K562 (cell line): ENCODE data around the gene TMF1. TPM values are rescaled to one million over a fixed set of nuclear protein-coding genes. Genes with fewer than 3 reads are reported as not detected.
A peak's percentile ranks its signal among the peaks of the same experiment; 100 is the strongest.

Source experiments
- ARHGAP35 ChIP-seq: fragments of 450-650 bp; IDR thresholded peaks from 2 replicates; pipeline ENCODE4 v1.6.1; 2018; ENCODE audit not compliant: partially characterized antibody
- ARID1B ChIP-seq: fragments of 450-650 bp; IDR thresholded peaks from 2 replicates; pipeline ENCODE4 v1.6.1; 2016; ENCODE audit warnings: antibody characterized with exemption, mild to moderate bottlenecking, inconsistent platforms
- ATF6 ChIP-seq: sonication (generic); formaldehyde crosslinking; IDR thresholded peaks from 2 replicates; pipeline ENCODE4 v1.4.0; 2020; ENCODE audit warnings: mild to moderate bottlenecking, missing genetic modification reagents
- BCLAF1 ChIP-seq, 2 experiments: fragments of 450-650 bp in 1 of 2; IDR thresholded peaks; 2 replicates each; pipeline ENCODE4 v1.6.1; 2011 to 2017; ENCODE audit warnings: low read depth in 2 of 2, antibody characterized with exemption in 1 of 2, borderline replicate concordance in 1 of 2, low read length in 1 of 2, mild to moderate bottlenecking in 1 of 2, mixed read lengths in 1 of 2; ENCODE audit not compliant: control insufficient read depth in 1 of 2
- CGGBP1 ChIP-seq: fragments of 250-450 bp; sonication (Bioruptor Pico); IDR thresholded peaks from 2 replicates; pipeline ENCODE4 v1.9.0; 2021; ENCODE audit warnings: mild to moderate bottlenecking
- CXXC5 ChIP-seq: fragments of 250-450 bp; sonication (Bioruptor Pico); IDR thresholded peaks from 2 replicates; pipeline ENCODE4 v1.8.0; 2022; ENCODE audit warnings: inconsistent platforms, mild to moderate bottlenecking, moderate library complexity
- HBP1 ChIP-seq: fragments of 450-650 bp; formaldehyde crosslinking; IDR thresholded peaks from 2 replicates; pipeline ENCODE4 v1.4.0; 2022; ENCODE audit warnings: missing genetic modification characterization
- LCOR ChIP-seq: sonication (generic); formaldehyde crosslinking; IDR thresholded peaks from 2 replicates; pipeline ENCODE4 v1.8.0; 2022; ENCODE audit warnings: mild to moderate bottlenecking, missing genetic modification reagents
- LEF1 ChIP-seq: fragments of 450-650 bp; IDR thresholded peaks from 2 replicates; pipeline ENCODE4 v1.6.1; 2016; ENCODE audit warnings: mild to moderate bottlenecking
- MLX ChIP-seq, 2 experiments: fragments of 450-650 bp in 1 of 2; sonication (generic) in 1 of 2; formaldehyde crosslinking; conservative IDR thresholded peaks; 2 replicates each; pipeline versions ENCODE4 v1.4.0 to v1.8.1; 2020 to 2022; ENCODE audit warnings: mild to moderate bottlenecking in 1 of 2, missing genetic modification reagents in 1 of 2
- MTF1 ChIP-seq: fragments of 250-450 bp; sonication (Bioruptor Pico); IDR thresholded peaks from 2 replicates; pipeline ENCODE4 v1.9.0; 2021; ENCODE audit warnings: moderate library complexity, mild to moderate bottlenecking, inconsistent platforms, borderline replicate concordance
- NUFIP1 ChIP-seq: fragments of 450-650 bp; IDR thresholded peaks from 2 replicates; pipeline ENCODE4 v1.6.1; 2018; ENCODE audit not compliant: partially characterized antibody
- PPARD ChIP-seq: fragments of 250-450 bp; sonication (Bioruptor Pico); IDR thresholded peaks from 2 replicates; pipeline ENCODE4 v1.8.0; 2022; ENCODE audit warnings: inconsistent platforms, mild to moderate bottlenecking, moderate library complexity
- PRMT5 ChIP-seq: sonication (generic); formaldehyde crosslinking; IDR thresholded peaks from 2 replicates; pipeline ENCODE4 v1.5.0; 2020; ENCODE audit warnings: missing genetic modification reagents
- SNIP1 ChIP-seq: fragments of 450-650 bp; IDR thresholded peaks from 2 replicates; pipeline ENCODE4 v1.7.1; 2017; ENCODE audit warnings: low read depth, mild to moderate bottlenecking
- TRIM25 ChIP-seq: fragments of 450-650 bp; IDR thresholded peaks from 2 replicates; pipeline ENCODE4 v1.7.0; 2016; ENCODE audit warnings: borderline replicate concordance
- ZNF311 ChIP-seq: fragments of 250-450 bp; sonication (Bioruptor Pico); IDR thresholded peaks from 2 replicates; pipeline ENCODE4 v1.4.0; 2020; ENCODE audit warnings: mild to moderate bottlenecking, moderate library complexity
- ZNF551 ChIP-seq: fragments of 250-450 bp; sonication (Bioruptor Pico); IDR thresholded peaks from 2 replicates; pipeline ENCODE4 v1.5.0; 2021; ENCODE audit warnings: mild to moderate bottlenecking, moderate library complexity
- polyA plus RNA-seq, 8 experiments: library from polyadenylated mRNA; depleted of rRNA in 4 of 8; stranded (reverse) in 5 of 8; unstranded in 3 of 8; fragments of >200 nt; fragmentation: Nextera tagmentation in 2 of 8; fragmentation: Illumina TruSeq in 1 of 8; extraction: Ambion mirVana in 2 of 8; extraction: Trizol in 1 of 8; gene quantifications; 2 replicates each; pipeline versions ENCODE4 v1.2.1 to v1.2.3, GENCODE V29; 2011 to 2014; ENCODE audit warnings: inconsistent platforms in 1 of 8, missing spikeins in 1 of 8
- total RNA-seq, 7 experiments: library from RNA; depleted of rRNA in 6 of 7; stranded (reverse); fragments of >200 nt in 6 of 7; fragmentation: Illumina TruSeq in 2 of 7; extraction: Trizol in 2 of 7; gene quantifications; 2 replicates each; pipeline versions ENCODE4 v1.2.1 to v1.2.3, GENCODE V29; 2011 to 2021; ENCODE audit warnings: low replicate concordance in 1 of 7

The TMF1 gene
- total and polyA plus RNA-seq, 9 of the 15 experiments (the other 6 are each of a cell fraction or from before 2014, with no cell fraction given) = 3.1 to 13.9 (median 10.3) TPM

GRCh38 chr3:69084326-69085167 lies 32.4 kb upstream of the TMF1 start, which contains the start of gene ARL6IP5 (continued):
- TF ChIP-seq MLX (CRISPR knock-in tag; conservative IDR thresholded peaks at IDR 0.05) = no peak
- no peak for TF ChIP-seq HBP1 (CRISPR knock-in tag)
- no peak for TF ChIP-seq ARHGAP35
- no peak for TF ChIP-seq ATF6
- TF ChIP-seq ZNF551 (CRISPR knock-in tag) = no peak
- peak; percentile 45; the same call in 1 of the 2 replicates for TF ChIP-seq LEF1
- peak; percentile 49 for TF ChIP-seq ARID1B
- TF ChIP-seq PRMT5 = no peak
- peak; percentile 78; the same call in 1 of the 2 replicates for TF ChIP-seq CGGBP1 (CRISPR knock-in tag)
- no peak for TF ChIP-seq SNIP1
- no peak for TF ChIP-seq NUFIP1
- no peak for TF ChIP-seq ZNF311 (CRISPR knock-in tag)
- peak; percentile 70; the same call in 1 of the 2 replicates for TF ChIP-seq LCOR (CRISPR knock-in tag)
- no peak for TF ChIP-seq PPARD (CRISPR knock-in tag)
- no peak for TF ChIP-seq TRIM25
- peak; percentile 59 for TF ChIP-seq CXXC5 (CRISPR knock-in tag)
- no peak for TF ChIP-seq MTF1
- no peak for TF ChIP-seq BCLAF1 (IDR thresholded peaks at IDR 0.05; ENCODE audit: borderline replicate concordance in 1 of 2, control insufficient read depth in 1 of 2, low read depth in 2 of 2, low read length in 1 of 2)
